ENCODE results near the gene CNDP2. TPM values are rescaled to one million over a fixed set of nuclear protein-coding genes. Genes with fewer than 3 reads are reported as not detected.

Gene CNDP2
- total RNA-seq, 6 experiments from 2014 or later: 178 to 367 (median 230) TPM

GRCh38 chr18:74463983-74464382 is 32.2 kb upstream of the CNDP2 start:
- TF ChIP-seq CTCF (IDR thresholded peaks at IDR 0.05): no peak
- TF ChIP-seq POLR2A (IDR thresholded peaks at IDR 0.05): no peak
- intact Hi-C loops (cut with DNase I): no loop called here
- DNase-seq: no peak
- Histone ChIP-seq H3K36me3 (no peaks in the 10 kb centered on the region), H3K9me3 (no peaks in the 10 kb centered on the region), H3K4me3 (no peak overlapping the region), H3K27ac (no peak overlapping the region), H3K27me3 (no peaks in the 10 kb centered on the region), H3K4me1 (no peaks in the 10 kb centered on the region)
- WGBS (ENCODE audit: insufficient coverage, low coverage, low lambda C conversion rate, missing lambda C conversion rate): no CpG with 5 or more reads among the region's 1 CpG
- no peak for ATAC-seq

GRCh38 chr18:74465775-74466174 is 30.4 kb upstream of the CNDP2 start:
- Histone ChIP-seq H3K4me3 (no peak overlapping the region), H3K36me3 (no peaks in the 10 kb centered on the region), H3K4me1 (no peaks in the 10 kb centered on the region), H3K27me3 (no peaks in the 10 kb centered on the region), H3K9me3 (no peaks in the 10 kb centered on the region), H3K27ac (no peak overlapping the region)
- TF ChIP-seq CTCF (IDR thresholded peaks at IDR 0.05): no peak
- no peak for TF ChIP-seq POLR2A (IDR thresholded peaks at IDR 0.05)
- intact Hi-C loops (cut with DNase I): no loop called here
- ATAC-seq (peak in 1 of 4 donors; percentile 45), DNase-seq (no peak)
- 48% methylated on average over 4 of the region's 4 CpGs for WGBS (ENCODE audit: insufficient coverage, low coverage, low lambda C conversion rate, missing lambda C conversion rate)

GRCh38 chr18:74468547-74469061 is 27.6 kb upstream of the CNDP2 start:
- 59% methylated on average over 3 of the region's 3 CpGs for WGBS (ENCODE audit: insufficient coverage, low coverage, low lambda C conversion rate, missing lambda C conversion rate)
- H3K9me3 ChIP-seq: no peaks in the 10 kb centered on the region
- TF ChIP-seq POLR2A (IDR thresholded peaks at IDR 0.05) (no peak), CTCF (IDR thresholded peaks at IDR 0.05) (no peak)
- H3K4me3 ChIP-seq: no peak overlapping the region
- ATAC-seq (peak in 2 of 4 donors; percentile 30 to 35), DNase-seq (no peak)
- H3K36me3 ChIP-seq: no peaks in the 10 kb centered on the region
- peaks cover 0 to 14% (median 0%) of the 10 kb centered on the region in 4 donors for H3K4me1 ChIP-seq
- intact Hi-C loops (cut with DNase I): no loop called here
- no peak overlapping the region for H3K27ac ChIP-seq
- H3K27me3 ChIP-seq: no peaks in the 10 kb centered on the region

- intact Hi-C loops (cut with DNase I): loop anchor here in 1 of 2 donors (10.0 kb wide), 1 partner anchor 288 kb away; no protein-coding TSS in a partner anchor
- peaks cover 0 to 14% (median 0%) of the 10 kb centered on the region in 4 donors for H3K4me1 ChIP-seq
- no peaks in the 10 kb centered on the region for H3K9me3 ChIP-seq
- DNase-seq: no peak
- TF ChIP-seq CTCF (IDR thresholded peaks at IDR 0.05): no peak
- TF ChIP-seq POLR2A (IDR thresholded peaks at IDR 0.05): no peak
- 18% methylated on average over 2 of the region's 2 CpGs for WGBS (ENCODE audit: insufficient coverage, low coverage, low lambda C conversion rate, missing lambda C conversion rate)
- peak overlapping the region in 1 of 3 donors; percentile 37 for H3K27ac ChIP-seq
- H3K27me3 ChIP-seq: no peaks in the 10 kb centered on the region
- ATAC-seq: peak; percentile 43 to 87 (median 76)
- no peak overlapping the region for H3K4me3 ChIP-seq
- H3K36me3 ChIP-seq: no peaks in the 10 kb centered on the region
Measured at GRCh38 chr18:74472312-74472711, 23.9 kb upstream of the CNDP2 start.
